A549 treated with Hydrocortisone at 1 μM for 4 hours (cell line): ENCODE results near the gene GNG8. TPM values are rescaled to one million over a fixed set of nuclear protein-coding genes. Genes with fewer than 3 reads are reported as not detected.

Experiments
- total RNA-seq: library from RNA; stranded (reverse); fragments of 200-300 nt; extraction: Qiagen RNA extraction; gene quantifications from 5 replicates; pipeline ENCODE4 v1.2.3, GENCODE V29; 2022

Gene GNG8
- not detected in 5 replicates for total RNA-seq

DNA sequence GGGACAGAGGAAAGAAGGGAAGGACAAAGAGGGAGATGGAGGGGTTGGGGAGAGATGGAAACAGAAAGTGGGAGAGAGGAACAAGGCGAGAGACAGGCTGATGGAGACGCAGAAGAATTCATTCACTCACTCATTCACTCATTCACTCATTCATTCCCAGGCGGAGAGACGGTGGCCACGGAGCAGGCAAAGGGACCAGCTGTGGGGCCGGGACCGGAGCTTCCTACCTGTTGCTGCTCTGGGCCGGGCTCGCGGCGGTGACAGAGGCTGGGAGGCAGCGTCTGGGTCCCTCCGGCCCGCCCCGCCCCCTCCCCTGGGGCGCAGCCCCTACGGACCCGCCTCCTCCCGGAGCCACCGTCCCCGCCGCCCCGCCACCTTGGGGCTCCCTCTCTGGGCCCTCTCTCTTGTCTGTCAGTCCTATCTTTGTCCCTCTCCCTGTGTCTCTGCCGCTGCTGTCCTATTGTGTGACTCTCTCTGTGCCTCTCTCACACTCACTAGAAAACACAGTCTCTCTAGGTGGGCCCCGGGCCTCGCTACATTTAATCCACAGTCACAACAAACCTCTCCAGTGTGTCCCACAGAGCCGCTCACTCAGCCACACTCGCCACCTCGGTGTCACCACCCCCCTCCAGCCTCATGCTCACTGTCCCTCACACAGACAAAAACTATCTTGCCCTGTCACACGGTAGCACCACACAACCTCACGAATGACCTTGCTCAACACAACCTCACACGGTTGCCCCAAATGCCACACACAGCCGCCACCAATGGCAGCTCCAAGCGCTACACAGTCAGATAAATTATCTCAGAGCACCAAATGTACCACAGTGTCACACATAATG, at the start of gene GNG8:
Gene GNG8 (minus strand): TSS at position 283 of the 842 bp plus-strand sequence. CDS start 1,520 bp downstream, outside the sequence.

GRCh38 chr19:46661020-46661731, 25.2 kb upstream of the GNG8 start, which contains the start of gene DACT3:
Gene DACT3, minus strand, starts transcription at chr19:46661182. Its CDS starts 118 bp downstream, at chr19:46661064.

GRCh38 chr19:46624958-46625661, 10.9 kb downstream of the GNG8 start, which contains the start of gene PTGIR:
Gene PTGIR, minus strand, starts transcription at chr19:46625089. Its CDS starts 864 bp downstream, at chr19:46624225.

GRCh38 chr19:46601318-46602224, 34.4 kb downstream of the GNG8 start, which contains the start of gene CALM3:
Gene CALM3, plus strand, starts transcription at chr19:46601330. Its CDS starts 105 bp downstream, at chr19:46601435.

Other genes with a start within 250 kb of the GNG8 start
- not detected in 5 replicates for gene CCDC8, start 222.6 kb downstream of the GNG8 start, total RNA-seq
- not detected in 5 replicates for gene PNMA8C, start 207.3 kb downstream of the GNG8 start, total RNA-seq
- gene PNMA8A, start 164.6 kb downstream of the GNG8 start, total RNA-seq = 8.5 to 11.6 TPM (median 9.4 TPM) in 5 replicates
- gene PNMA8B, start 140.3 kb downstream of the GNG8 start, total RNA-seq = not detected in 5 replicates
- gene CALM3, start 34.9 kb downstream of the GNG8 start, total RNA-seq = 218 to 251 TPM (median 238 TPM) in 5 replicates
- gene PTGIR, start 11.1 kb downstream of the GNG8 start, total RNA-seq = 0.05 to 0.12 TPM (median 0.12 TPM) in 3 of 5 replicates, not detected in the others
- 0.24 to 0.31 TPM (median 0.29 TPM) in 5 replicates for gene DACT3, start 25.0 kb upstream of the GNG8 start, total RNA-seq
- gene PRKD2, start 80.9 kb upstream of the GNG8 start, total RNA-seq = 26.1 to 32.0 TPM (median 27.4 TPM) in 5 replicates
- 17.2 to 23.4 TPM (median 19.0 TPM) in 5 replicates for gene FKRP, start 109.9 kb upstream of the GNG8 start, total RNA-seq
- gene STRN4, start 110.2 kb upstream of the GNG8 start, total RNA-seq = 75.5 to 86.8 TPM (median 81.4 TPM) in 5 replicates
- 207 to 235 TPM (median 217 TPM) in 5 replicates for gene SLC1A5, start 152.4 kb upstream of the GNG8 start, total RNA-seq
- 214 to 313 TPM (median 301 TPM) in 5 replicates for gene AP2S1, start 214.6 kb upstream of the GNG8 start, total RNA-seq
- gene ARHGAP35, start 224.8 kb upstream of the GNG8 start, total RNA-seq = 22.3 to 35.2 TPM (median 29.1 TPM) in 5 replicates